ENCODE data around the gene POMGNT1.
"Not testable (repeated sequence)": the region's sequence is repeated elsewhere in the genome, so short reads cannot be mapped to it uniquely, and the experiment has no call there.

Gene POMGNT1

DNA sequence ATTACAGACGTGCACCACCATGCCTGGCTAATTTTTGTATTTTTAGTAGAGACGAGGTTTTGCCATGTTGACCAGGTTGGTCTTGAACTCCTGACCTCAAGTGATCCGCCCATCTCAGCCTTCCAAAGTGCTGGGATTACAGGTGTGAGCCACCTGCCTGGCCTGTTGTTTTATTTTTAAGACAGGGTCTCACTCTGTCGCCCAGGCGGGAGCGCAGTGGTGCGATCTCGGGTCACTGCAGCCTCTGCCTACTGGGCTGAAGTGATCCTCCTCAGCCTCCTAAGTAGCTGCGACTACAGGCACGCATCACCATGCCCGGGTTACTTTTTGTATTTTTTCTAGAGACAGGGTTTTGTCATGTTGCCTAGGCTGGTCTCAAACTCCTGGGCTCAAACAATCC, 24.8 kb upstream of the POMGNT1 start:
- not testable (repeated sequence) for H3K9me3 Mint-ChIP-seq, H3K4me1 Mint-ChIP-seq, H3K27ac Mint-ChIP-seq, DNase-seq, H3K4me3 Mint-ChIP-seq, H3K27me3 Mint-ChIP-seq
- H3K36me3 Mint-ChIP-seq = peaks cover 2 to 22% of the 10 kb centered on the region in 2 donors
- ATAC-seq (replicated peaks) = peak; percentile 14 to 19

DNA sequence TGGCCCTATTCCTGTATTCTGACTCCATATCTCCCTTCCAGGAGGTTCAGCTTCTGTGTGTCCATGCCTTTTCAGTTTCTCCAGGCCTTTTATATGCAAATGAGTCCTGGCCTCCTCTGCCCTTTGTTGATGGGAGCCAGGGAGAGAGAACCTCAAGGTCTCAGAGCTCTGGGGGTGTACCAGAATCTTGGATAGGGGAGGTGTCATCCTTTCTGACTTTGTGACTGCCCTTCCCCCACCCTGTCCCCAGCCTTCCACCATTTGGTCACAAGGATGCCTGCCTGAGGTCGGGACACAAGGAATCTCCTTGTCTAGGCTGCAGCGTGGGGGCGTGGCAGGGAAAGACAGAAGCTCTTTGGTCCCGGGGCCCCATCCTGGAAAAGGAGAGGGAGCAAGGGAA, 23.5 kb upstream of the POMGNT1 start:
- Mint-ChIP-seq H3K27me3 (no peaks in the 10 kb centered on the region), H3K4me1 (peaks cover 0 to 7% of the 10 kb centered on the region in 2 donors), H3K27ac (no peak overlapping the region), H3K36me3 (peaks cover 2 to 22% of the 10 kb centered on the region in 2 donors), H3K9me3 (no peaks in the 10 kb centered on the region), H3K4me3 (no peak overlapping the region)
- DNase-seq (no peak), ATAC-seq (replicated peaks) (no peak)

DNA sequence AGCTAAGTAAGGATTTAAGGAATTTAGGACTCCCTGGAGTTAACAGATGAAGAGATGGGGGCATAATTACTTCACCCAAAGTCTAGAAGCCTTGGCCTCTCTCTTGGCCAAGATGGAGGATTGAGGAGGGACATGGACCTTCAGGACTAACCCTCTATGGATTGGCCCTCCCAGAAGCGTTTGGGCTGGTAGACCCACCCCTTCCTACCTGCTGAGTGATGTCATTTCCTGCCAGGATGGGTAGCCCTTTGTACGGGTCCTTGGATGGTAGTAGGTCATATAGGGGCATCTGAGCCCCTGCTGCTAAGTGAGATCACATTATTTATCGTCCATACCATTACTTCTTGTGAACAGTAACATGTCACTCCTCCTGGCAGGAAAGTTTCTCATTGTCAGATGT, 22.6 kb upstream of the POMGNT1 start:
- DNase-seq = no peak
- Mint-ChIP-seq H3K4me1 (peaks cover 0 to 7% of the 10 kb centered on the region in 2 donors), H3K27me3 (no peaks in the 10 kb centered on the region), H3K27ac (no peak overlapping the region), H3K9me3 (no peaks in the 10 kb centered on the region), H3K4me3 (no peak overlapping the region), H3K36me3 (peaks cover 2 to 22% of the 10 kb centered on the region in 2 donors)
- no peak for ATAC-seq (replicated peaks)

GRCh38 chr1:46219551-46220520, 21.6 kb upstream of the POMGNT1 start:
- no peak for ATAC-seq (replicated peaks)
- H3K4me3 Mint-ChIP-seq = no peak overlapping the region

DNA sequence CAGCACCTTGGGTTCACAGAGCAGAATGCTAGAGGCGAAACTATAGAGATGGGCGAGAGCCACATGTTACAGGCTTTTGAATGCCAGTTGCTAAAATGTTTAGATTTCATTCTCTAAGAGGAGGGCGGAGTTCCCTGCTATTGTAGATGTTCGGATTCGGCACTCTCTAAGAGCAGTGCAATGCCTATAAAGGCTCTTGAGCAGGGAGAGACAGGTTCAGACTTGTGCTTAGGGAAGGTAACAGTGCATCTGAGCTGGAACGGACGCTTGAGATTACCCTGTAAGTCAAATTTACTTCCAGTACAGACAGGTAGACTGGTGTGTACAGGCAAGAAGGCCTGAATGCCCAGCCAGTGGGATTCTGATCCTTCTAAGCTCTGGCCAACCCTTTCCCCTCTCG, 20.2 kb upstream of the POMGNT1 start:
- Mint-ChIP-seq H3K4me3 (no peak overlapping the region), H3K27ac (no peak overlapping the region), H3K9me3 (no peaks in the 10 kb centered on the region), H3K4me1 (peaks cover 0 to 4% of the 10 kb centered on the region in 2 donors), H3K36me3 (peaks cover 4 to 26% of the 10 kb centered on the region in 2 donors), H3K27me3 (no peaks in the 10 kb centered on the region)
- DNase-seq (no peak), ATAC-seq (replicated peaks) (no peak)

More at GRCh38 chr1:46219551-46220520, 21.6 kb upstream of the POMGNT1 start:
- Mint-ChIP-seq H3K4me1 (peaks cover 0 to 7% of the 10 kb centered on the region in 2 donors), H3K9me3 (no peaks in the 10 kb centered on the region), H3K27me3 (no peaks in the 10 kb centered on the region), H3K27ac (peak overlapping the region; percentile 47), H3K36me3 (peaks cover 2 to 22% of the 10 kb centered on the region in 2 donors)
- DNase-seq = no peak

DNA sequence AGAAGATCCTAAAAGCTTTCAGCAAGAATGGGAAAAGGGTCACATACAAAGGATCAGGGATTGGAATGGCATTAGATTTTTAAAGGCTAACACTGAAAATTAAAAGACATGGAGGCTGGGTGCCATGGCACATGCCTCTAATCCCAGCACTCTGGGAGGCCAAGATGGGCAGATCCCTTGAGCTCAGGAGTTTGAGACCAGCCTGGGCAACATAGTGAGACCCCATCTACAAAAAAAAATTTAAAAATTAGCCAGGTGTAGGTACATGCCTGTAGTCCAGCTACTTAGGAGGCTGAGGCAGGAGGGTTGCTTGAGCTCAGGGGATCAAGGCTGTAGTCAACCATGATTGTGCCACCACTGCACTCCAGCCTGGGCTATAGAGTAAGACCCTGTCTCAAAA, 17.3 kb upstream of the POMGNT1 start:
- DNase-seq (no peak), ATAC-seq (replicated peaks) (no peak)
- H3K27me3 Mint-ChIP-seq = no peaks in the 10 kb centered on the region
- no peaks in the 10 kb centered on the region for H3K4me1 Mint-ChIP-seq
- H3K27ac Mint-ChIP-seq = no peak overlapping the region
- H3K4me3 Mint-ChIP-seq = no peak overlapping the region
- peaks cover 2 to 12% of the 10 kb centered on the region in 2 donors for H3K36me3 Mint-ChIP-seq
- H3K9me3 Mint-ChIP-seq = no peaks in the 10 kb centered on the region

DNA sequence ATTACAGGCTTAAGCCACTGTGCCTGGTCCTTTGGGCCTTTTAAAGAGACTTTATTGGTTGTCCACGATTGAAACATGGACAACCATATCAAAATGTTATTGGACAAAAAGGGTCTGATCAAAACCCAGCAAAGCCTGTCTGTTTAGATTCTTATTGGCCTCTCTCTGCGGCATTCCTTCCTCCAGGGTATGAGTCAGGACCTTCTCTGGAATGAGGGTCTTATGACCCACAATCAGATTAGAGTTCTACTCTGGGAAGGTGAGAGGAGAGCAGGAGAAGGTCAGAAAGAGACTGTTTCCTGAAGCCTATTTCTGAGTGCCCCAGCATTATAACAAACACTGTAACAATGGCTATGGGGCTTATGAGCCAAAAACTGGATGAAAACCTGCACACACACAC, 12.8 kb upstream of the POMGNT1 start:
- Mint-ChIP-seq H3K27ac (no peak overlapping the region), H3K4me3 (no peak overlapping the region), H3K27me3 (no peaks in the 10 kb centered on the region), H3K4me1 (no peaks in the 10 kb centered on the region), H3K36me3 (peaks cover 3 to 5% of the 10 kb centered on the region in 2 donors), H3K9me3 (no peaks in the 10 kb centered on the region)
- ATAC-seq (replicated peaks) (no peak), DNase-seq (no peak)

DNA sequence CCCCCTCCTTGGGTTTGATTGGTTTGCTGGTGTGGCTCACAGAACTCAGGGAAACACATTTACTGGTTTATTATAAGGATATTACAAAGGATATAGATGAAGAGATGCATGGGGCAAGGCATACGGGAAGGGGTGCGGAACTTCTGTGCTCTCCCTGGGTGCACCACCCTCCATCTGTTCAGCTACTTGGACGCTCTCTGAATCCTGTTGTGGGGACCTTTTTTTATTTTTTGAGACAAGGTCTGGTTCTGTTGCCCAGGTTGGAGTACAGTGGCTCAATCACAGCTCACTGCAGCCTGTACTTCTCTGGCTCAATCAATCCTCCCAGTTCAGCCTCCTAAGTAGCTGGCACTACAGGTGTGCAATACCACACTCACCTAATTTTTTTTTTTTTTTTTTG, 12.3 kb upstream of the POMGNT1 start:
- peaks cover 3 to 5% of the 10 kb centered on the region in 2 donors for H3K36me3 Mint-ChIP-seq
- no peak overlapping the region for H3K27ac Mint-ChIP-seq
- no peak for DNase-seq
- no peaks in the 10 kb centered on the region for H3K4me1 Mint-ChIP-seq
- no peak overlapping the region for H3K4me3 Mint-ChIP-seq
- no peak for ATAC-seq (replicated peaks)
- no peaks in the 10 kb centered on the region for H3K27me3 Mint-ChIP-seq
- H3K9me3 Mint-ChIP-seq = no peaks in the 10 kb centered on the region

DNA sequence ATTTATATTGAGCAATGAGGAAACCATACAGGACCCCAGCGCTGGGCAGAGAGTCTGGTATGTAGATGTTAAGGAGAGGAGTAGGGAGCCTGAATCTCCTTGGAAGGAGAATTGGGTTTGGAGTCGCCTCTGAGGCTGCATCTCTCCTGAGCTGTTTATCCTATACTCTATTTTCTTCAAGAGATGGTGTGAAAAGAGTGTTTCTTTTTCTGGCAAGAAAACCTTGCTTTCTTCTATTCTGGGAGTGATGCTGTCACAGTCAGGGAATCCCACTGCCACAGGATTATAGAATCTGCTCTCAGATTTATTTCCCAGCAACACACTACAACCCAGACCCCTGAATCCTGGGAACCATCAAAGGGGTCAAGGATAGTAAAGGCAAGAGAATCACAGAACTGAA, 8.2 kb upstream of the POMGNT1 start:
- Mint-ChIP-seq H3K36me3 (peaks cover 2 to 5% of the 10 kb centered on the region in 2 donors), H3K4me1 (peaks cover 17 to 26% of the 10 kb centered on the region in 2 donors), H3K27ac (peak overlapping the region; percentile 47)

DNA sequence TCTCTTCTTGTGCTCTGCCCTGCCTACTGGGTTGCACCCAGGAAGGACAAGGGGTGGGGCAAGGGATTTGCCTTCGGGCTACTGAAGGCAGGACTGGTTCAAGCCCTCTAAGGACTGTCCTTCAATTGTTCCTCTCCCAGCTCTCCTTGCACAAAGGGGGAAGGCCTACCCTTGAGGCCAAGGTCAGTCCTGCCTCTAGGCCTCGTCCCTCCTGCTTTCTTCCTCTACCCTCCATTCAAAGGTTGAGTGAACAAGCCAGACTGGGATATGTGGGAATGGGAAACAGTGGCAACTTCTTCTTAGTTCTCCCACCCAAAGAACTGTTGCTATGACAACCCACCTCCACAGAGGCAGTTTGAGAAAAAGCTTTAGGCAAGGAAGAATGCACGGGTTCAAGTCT, 7.6 kb upstream of the POMGNT1 start:
- no peak overlapping the region for H3K4me3 Mint-ChIP-seq
- H3K4me1 Mint-ChIP-seq = peaks cover 17 to 26% of the 10 kb centered on the region in 2 donors
- DNase-seq (no peak), ATAC-seq (replicated peaks) (no peak)
- no peak overlapping the region for H3K27ac Mint-ChIP-seq
- H3K27me3 Mint-ChIP-seq = peaks cover 0 to under 1% of the 10 kb centered on the region in 2 donors
- H3K36me3 Mint-ChIP-seq = peaks cover 2 to 5% of the 10 kb centered on the region in 2 donors
- no peaks in the 10 kb centered on the region for H3K9me3 Mint-ChIP-seq

More for the DNA sequence above, 8.2 kb upstream of the POMGNT1 start:
- ATAC-seq (replicated peaks) (no peak), DNase-seq (no peak)
- H3K9me3 Mint-ChIP-seq = no peaks in the 10 kb centered on the region
- no peaks in the 10 kb centered on the region for H3K27me3 Mint-ChIP-seq
- H3K4me3 Mint-ChIP-seq = no peak overlapping the region

GRCh38 chr1:46205141-46205540, 6.9 kb upstream of the POMGNT1 start:
- no peak for ATAC-seq (replicated peaks)
- Mint-ChIP-seq H3K4me1 (peaks cover 17 to 26% of the 10 kb centered on the region in 2 donors), H3K27ac (no peak overlapping the region), H3K4me3 (peak overlapping the region in 1 of 2 donors; percentile 89), H3K27me3 (peaks cover 0 to 4% of the 10 kb centered on the region in 2 donors), H3K36me3 (peaks cover 2 to 5% of the 10 kb centered on the region in 2 donors), H3K9me3 (no peaks in the 10 kb centered on the region)
- no peak for DNase-seq

DNA sequence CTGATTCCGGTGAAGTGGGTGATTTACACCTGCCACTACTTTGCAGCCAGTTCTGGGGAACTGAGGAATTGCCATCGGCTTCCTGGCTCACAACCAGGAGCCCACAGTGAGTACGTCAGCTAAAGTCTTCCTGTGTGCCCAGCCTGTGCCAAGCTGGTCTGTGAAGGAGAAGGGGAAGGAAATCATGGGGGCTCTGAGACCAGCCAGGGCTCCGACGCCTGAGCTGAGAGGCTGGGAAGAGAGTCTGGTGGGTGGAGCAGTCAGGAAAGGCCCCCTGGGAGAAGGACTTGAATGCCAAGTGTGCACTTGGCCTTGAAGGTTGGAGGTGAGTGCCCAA, 6.1 kb upstream of the POMGNT1 start:
- Mint-ChIP-seq H3K9me3 (no peaks in the 10 kb centered on the region), H3K4me1 (peaks cover 19 to 26% of the 10 kb centered on the region in 2 donors), H3K4me3 (peak overlapping the region; percentile 89 to 94), H3K36me3 (peaks cover 2 to 5% of the 10 kb centered on the region in 2 donors), H3K27ac (peak overlapping the region; percentile 78), H3K27me3 (peaks cover 0 to 4% of the 10 kb centered on the region in 2 donors)
- ATAC-seq (replicated peaks) (peak in 1 of 2 donors; percentile 67), DNase-seq (no peak)

DNA sequence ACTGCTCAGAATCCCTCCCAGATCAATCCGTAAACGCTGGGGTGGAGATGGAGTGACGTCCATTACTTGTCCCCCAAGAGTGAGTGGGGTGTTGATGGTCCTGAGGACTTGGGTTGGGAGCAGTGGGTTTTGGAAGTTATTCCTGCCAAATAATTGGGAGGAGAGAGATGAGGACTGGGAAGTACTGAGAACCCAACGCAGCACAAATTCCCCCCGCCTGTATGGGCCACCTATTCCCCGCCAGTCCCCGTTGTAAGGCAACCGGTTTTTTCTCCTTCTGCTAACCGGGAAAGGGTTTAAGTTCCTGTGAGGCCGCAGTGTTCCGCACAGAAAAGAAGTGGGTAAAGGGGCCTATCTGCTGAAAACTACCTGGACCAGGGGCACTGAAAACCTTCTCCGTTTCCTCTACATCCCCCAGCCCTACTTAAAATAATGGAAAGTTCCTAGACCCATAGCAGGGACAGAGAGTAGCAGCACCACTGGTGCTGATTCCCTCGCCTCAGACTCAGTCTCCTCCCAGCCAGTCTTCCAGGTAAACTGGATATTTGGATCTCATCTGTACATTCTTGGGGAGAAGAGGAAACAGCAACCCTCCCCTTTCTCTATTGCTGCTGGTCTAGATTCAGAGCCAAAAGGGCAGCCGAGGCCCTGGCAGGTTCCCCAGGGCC, 5.6 kb upstream of the POMGNT1 start:
- Mint-ChIP-seq H3K9me3 (no peaks in the 10 kb centered on the region), H3K27me3 (peaks cover 0 to 4% of the 10 kb centered on the region in 2 donors), H3K4me3 (peak overlapping the region; percentile 89 to 94), H3K4me1 (peaks cover 20 to 26% of the 10 kb centered on the region in 2 donors), H3K36me3 (peaks cover 2 to 5% of the 10 kb centered on the region in 2 donors), H3K27ac (peak overlapping the region; percentile 78)
- DNase-seq (no peak), ATAC-seq (replicated peaks) (peak; percentile 7 to 77)

DNA sequence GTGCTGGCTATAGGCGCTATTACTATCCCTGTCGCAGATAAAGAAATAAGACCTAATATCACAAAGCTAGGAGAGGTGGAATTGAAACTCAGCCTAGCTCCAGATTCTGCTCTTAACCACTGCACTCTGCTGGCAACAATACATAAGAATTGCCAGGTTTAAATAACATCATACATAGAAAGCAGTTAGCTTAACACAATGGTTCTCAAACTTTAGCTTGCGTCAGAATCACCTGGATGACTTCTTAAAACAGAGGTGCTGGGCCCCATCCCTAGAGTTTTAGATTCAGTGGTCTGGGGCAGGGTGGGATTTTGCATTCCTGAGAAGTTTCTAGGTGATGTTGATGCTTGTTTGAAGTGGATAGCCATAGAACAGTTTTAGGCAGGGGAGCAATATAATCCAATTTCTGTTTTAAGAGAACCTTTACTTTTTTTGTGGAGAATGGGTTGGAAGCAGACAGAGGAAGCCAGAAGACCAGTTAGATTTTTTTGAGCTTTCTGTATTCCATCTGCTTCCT, 1.1 kb upstream of the POMGNT1 start:
- peaks cover 0 to 4% of the 10 kb centered on the region in 2 donors for H3K27me3 Mint-ChIP-seq
- no peak for DNase-seq
- peaks cover 32 to 33% of the 10 kb centered on the region in 2 donors for H3K4me1 Mint-ChIP-seq
- no peak for ATAC-seq (replicated peaks)
- no peaks in the 10 kb centered on the region for H3K9me3 Mint-ChIP-seq
- peak overlapping the region in 1 of 2 donors; percentile 88 for H3K4me3 Mint-ChIP-seq
- no peak overlapping the region for H3K27ac Mint-ChIP-seq
- peaks cover 8 to 17% of the 10 kb centered on the region in 2 donors for H3K36me3 Mint-ChIP-seq

Measured in stimulated activated naive B cell treated with anti-CD40 and anti-IgM and Interleukin-4, amounts not matched to agents 10 μg/mL and 1 μg/mL and 100 μg/mL, for 72 hours (primary cell).